HG02943 (cell line): ENCODE data around the gene GNAO1.

Experiments
- ATAC-seq: cut with Tn5 transposase; IDR thresholded peaks from one replicate; pipeline ENCODE4 v1.9.1; 2021; ENCODE audit warnings: mild to moderate bottlenecking, low read depth, moderate library complexity; ENCODE audit not compliant: unreplicated experiment

GNAO1 gene

DNA sequence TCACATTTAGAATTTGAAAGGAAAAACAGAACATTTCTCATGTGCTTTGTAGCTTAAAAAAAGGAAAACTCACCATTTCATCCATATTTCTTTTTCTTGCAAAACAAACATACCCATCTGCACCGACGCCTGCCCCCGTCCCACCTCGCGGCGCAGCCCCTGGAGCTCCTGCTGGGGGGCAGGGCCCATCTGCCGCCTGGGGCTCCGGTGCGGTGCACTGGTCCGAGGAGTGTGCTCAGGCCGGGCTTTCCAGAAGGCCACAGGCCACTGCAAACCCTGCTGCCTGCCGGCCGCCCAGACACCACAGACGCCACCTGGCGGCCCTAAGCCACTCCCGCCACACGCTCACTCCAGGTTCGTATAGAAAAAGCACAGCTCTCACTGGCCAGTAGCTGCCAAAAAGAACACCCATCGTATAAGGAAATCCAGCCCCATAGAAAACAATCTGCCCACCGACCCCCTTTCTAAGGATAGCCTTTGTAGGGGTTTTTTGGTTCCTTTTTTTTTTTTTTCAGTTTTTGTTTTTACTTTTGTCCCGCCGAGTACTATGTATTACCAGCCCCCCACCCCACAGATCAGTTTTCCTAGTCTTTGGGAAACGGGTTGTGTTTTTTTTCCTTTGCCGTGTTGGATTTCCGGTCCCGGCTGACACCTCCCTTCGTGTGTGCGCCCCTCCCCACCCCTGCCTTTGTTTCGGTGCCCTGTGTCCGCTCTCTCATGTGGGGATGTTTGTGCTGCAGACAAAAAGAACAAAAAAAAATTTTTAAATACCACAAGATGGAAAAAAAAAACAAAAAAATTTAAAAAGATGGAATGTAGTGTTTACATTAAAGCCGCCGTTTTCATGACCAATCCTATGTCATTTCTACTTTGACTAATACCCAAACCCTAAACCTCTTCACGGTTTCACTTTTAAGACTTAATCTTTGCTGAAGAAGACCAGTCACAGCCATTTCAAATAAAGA is 165.3 kb downstream of the GNAO1 start:
- ATAC-seq = peak; percentile 92

GRCh38 chr16:56357241-56357764 is 166.0 kb downstream of the GNAO1 start:
- no peak for ATAC-seq

DNA sequence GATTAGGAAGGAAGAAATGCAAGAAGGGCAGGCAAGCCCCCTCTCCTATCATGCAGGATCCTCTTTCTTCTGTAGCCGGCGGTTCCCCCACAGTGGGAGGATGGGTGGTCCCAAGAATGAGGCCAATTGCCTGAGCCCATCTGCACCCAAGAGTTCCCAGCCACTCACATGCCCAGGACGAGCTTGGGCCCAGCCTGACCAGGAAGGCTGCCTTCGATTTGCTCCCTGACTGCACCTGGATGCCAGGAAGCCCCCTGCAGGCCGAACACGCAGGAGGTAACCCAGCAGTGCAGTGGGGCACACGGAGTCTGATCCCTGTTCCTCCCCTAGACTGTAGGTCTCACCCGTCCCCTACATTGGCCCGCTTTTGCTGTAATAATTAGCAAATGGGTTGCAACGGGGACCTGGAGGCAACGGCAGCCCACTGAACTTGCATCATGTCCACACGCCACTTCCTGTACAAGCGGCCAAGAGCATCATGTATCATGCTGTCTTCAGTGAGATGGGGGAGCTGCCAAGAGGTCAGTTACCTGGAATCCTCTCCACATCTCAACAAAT is 166.6 kb downstream of the GNAO1 start:
- no peak for ATAC-seq

- no peak for ATAC-seq
Observed at GRCh38 chr16:56360117-56361008, 169.1 kb downstream of the GNAO1 start.

DNA sequence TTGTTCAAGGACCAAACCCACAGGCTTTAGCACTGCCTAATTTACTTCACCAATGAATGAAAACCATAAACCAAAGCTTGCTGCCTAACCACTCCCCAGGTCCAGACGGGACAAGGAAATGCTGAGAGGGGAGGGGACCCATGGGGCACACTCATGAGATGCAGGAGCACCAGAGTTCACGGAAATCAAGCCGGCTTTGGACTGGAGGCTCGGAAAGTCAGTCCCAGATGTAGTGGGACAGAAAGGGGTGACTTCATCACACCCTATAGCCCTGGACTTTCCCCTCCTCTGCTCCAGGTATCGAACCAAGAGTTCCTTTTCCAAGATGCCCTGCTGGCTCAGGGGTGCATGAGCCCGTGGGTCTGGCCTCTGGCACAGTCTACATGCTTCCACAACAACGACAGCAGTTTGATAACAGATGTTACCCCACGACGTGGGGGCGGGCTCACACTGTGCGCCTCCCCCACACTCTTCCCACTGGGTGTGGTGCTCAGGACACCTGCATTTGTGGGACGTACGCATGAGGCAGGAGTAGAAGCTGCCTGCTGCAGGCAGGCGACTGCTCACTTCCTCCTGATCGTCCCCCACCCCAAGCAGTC is 170.9 kb downstream of the GNAO1 start:
- ATAC-seq = no peak

- no peak for ATAC-seq
Observed at GRCh38 chr16:56362706-56363105, 171.4 kb downstream of the GNAO1 start.

DNA sequence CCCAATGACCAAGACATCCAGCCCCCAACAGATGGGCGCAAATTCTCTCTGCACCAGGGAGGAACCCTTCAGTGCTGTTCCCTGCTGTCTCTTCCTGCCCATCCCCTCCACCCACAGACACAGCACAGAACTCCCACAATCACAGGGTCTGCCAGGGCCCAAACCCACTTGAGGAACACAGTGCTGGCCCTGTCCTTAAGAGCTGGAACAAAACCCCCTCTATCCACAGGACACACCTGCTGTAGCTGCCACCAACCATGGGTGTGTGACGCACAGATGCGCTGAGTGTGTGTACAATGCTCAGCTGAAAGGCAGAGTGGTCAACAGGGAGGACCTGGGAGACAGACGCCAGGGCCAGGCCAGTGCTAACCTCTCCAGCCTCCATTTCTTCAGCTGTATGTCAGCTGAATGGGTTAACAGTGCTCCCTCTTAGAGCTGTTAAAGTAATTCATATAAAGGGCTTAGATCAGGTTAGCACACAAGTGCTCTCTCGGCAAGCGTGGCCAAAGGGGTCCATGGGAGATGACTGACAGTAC is 172.0 kb downstream of the GNAO1 start:
- ATAC-seq = no peak

- ATAC-seq = no peak
Observed at GRCh38 chr16:56363781-56364565, 172.7 kb downstream of the GNAO1 start.

DNA sequence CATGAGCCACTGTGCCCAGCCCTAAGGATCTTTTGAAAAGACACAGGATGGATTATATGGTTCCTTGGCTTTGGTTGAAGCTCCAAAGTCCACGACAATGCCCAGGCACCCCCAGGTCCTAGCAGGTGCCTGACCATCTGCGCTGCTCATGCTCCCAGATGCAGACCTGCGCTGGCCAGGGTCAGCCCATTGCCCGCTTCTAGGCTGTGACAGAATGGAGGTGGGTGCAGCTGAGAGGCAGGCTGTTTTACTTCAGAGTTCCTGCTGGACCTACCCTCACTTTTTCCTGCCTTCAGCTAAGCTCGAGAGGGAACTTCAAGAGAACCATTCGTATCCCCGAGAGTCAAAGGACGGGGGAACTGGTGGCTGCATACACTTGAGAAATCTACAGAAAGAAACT is 173.6 kb downstream of the GNAO1 start:
- no peak for ATAC-seq

DNA sequence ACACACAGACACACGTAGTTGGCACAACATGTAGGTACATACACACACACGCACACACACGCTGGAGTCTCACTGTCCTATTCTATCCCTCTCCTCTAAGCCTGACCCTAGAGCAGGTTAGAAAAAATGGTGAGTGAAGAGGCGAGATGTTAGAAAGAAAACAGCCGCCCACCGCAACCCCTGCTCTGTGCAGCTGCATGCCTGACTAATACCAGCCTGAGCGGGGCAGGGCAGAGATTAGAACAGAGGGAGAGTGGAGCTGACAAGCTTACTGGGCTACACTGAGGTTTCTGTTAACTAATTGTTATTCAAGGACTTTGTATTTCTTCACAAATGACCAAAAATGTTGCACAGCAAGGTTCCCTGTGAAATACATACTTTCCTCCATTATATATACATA is 174.3 kb downstream of the GNAO1 start:
- no peak for ATAC-seq

DNA sequence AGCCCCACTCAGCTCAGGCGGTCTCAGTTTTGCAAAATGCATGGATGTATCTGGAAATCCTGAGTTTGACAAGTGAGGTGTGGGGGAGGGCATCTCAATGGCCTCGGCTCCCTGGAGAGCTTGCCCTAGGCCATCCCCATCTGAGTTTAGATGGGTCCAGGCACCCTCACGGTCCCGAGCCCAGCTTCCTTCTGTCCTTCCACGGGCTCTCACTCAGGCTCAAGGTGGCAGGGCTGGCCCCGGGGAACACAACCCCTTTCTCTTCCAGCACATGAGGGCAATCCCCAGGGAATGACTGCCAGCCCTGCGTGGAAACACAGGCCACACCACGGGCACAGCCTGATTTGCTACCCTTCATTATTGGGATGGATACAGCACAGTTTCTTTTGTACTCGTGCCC is 175.7 kb downstream of the GNAO1 start:
- ATAC-seq = no peak

GRCh38 chr16:56367764-56368163 is 176.5 kb downstream of the GNAO1 start:
- no peak for ATAC-seq

DNA sequence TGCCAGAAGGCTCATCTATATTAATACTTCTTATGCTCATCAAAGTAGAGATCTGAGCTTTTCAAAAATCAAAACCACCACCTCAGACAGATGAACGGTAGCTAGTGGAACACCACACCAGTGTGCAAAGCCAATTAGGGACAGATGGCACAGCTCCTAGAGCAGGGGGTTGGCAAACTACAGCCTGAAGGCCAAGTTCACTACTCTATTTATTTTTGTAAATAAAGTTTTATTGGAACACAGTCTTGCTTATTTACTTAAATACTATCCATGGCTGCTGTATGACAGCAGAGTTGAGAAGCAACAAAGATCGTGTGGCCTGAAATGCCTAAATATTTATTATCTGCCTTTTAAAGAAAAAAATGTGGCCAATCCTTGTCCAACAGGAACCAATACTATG is 177.3 kb downstream of the GNAO1 start:
- ATAC-seq = no peak

DNA sequence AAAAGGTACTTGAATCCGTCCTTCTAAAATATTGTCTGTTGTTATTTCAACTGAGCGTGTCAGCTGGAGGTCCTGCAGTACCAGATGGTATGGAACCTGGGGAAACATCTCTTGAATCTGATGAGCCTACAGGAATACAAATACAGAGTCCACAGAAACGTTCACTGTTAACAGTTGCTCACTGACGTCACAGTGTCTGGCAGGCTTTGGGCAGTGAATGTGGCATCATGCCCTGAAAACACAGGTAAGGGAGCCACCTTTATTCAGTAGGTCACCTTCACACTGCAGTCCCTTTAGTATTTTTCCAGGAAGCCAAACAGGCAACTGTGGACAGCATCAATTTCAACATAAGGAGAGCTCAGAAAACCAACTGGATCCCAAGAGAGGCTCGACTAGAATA is 177.9 kb downstream of the GNAO1 start:
- no peak for ATAC-seq

DNA sequence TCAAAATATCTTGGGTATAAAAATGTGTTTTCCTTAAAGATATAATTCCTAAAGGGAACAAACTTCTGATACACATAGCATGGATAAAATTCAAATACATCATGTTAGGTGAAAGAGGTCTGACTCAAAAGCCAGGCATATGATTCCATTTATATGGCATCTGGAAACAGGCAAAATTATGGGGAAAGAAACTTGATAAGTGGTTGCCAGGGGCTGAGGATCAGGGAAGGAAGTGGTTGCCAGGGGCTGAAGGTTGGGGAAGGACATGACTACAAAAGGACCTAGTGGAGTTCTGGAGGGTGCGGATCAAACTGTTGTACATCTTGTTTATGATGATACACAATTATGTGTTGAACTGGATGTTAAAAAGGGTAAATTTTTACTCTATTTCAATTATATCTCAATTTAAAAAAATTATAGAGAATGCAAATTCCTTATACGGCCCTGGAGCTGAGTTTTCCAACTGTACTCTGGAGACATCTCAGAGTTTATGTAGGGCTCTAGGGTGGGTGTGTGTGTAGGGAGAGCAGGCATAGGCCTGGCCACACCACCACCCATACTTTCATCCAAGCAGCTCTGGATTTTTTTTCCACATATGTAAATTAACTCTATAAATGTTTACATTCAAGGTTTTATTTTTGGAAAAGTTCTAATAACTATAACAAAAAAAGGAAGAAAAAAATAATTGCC is 179.0 kb downstream of the GNAO1 start:
- ATAC-seq = no peak

DNA sequence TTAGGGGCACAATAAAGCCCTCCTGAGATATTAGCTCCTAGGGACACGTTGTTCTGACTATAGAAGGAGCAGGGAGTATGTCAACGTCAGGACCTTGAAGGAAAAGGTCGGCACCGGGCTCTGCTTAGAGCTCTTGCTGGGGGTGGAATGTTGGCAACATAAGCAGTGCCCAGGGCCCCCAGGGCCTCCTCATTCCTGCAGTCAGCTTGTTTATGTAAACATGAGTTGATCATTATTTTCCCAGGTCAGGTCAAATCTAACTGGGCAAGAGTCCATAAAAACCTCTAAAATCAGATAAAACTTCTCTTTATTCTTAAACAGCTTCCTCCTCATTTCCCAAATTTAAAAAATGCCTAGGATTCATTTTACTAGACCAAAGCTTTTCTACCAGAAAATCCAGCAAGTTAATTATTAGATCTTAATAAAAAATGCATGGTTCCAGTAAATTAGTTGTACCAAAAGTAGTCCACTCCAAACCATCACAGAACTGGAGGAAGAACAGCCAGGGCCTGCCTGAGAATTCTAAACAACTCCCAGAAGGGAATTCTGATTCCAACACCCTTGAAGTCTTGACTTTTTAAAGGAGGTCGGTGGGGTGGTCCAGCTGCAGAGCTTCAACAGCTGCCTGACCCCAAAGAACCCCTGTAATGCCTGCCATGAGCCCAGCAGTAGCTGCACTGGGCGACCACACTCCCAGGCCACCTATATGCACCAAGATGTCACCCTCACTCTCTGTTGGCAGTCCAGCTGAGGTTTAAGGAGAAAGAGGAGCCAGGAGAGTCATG is 179.8 kb downstream of the GNAO1 start:
- ATAC-seq = no peak

GRCh38 chr16:56371660-56371937 is 180.3 kb downstream of the GNAO1 start:
- ATAC-seq = no peak

DNA sequence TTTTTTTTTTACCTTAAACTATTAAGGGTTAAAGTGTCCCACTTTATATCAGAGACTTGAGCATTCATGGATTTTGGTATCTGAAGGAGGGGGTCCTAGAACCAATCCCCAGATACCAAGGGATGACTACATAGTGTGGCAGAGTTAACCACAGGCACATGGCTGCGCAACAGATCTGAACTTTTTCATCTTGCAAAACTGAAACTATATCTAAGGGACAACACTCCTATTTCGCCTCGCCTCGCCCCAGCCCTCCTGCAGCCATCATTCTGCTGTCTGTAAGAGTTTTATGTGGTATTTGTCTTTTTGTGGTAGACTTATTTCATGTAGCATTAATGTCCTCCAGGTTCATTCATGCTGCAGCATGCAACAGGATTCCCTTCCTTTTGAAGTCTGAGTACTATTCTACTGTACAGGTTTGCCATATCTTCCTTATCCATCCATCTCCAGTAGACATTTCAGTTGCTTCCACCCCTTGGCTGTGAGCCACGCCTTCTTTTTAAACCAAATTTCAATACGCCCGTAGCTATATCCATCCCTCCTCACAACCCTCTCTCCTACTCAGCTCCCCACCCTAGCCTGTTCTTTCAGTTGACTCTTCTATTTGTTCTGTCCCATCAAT is 180.8 kb downstream of the GNAO1 start:
- no peak for ATAC-seq
